Renal pelvis (tissue), 12 donors: Measurements from ENCODE around the gene PRELP. TPM values are rescaled to one million over a fixed set of nuclear protein-coding genes. Genes with fewer than 3 reads are reported as not detected.
"Not testable (repeated sequence)": the region's sequence is repeated elsewhere in the genome, so short reads cannot be mapped to it uniquely, and the experiment has no call there.

ENCODE experiments used
- DNase-seq: peaks from one replicate; pipeline ENCODE4 v3.0.0-alpha.2; 2013
- long read RNA-seq, 16 experiments: transcript quantifications; one replicate each; lab custom pipeline, GENCODE V29; 2026
- polyA plus RNA-seq, 3 donors: library from polyadenylated mRNA; unstranded; fragments of 120-200 nt; gene quantifications; one replicate each; pipeline ENCODE4 v1.2.1, GENCODE V29; 2013; ENCODE audit not compliant: insufficient read length in 3 of 3

The PRELP gene
- polyA plus RNA-seq, result 1 to 10 TPM; 2.8 to 3.9 (median 3.4) TPM
- long read RNA-seq, donor 1, full-length matches to known transcripts, result 3 of 3 reads
- long read RNA-seq, donor 1, partial matches to known transcripts, result 0 of 3 reads
- long read RNA-seq, donor 1, other reads (novel, unspliced or antisense), result 0 of 3 reads
- long read RNA-seq, donor 2, full-length matches to known transcripts, result 1 of 1 reads
- long read RNA-seq, donor 2, partial matches to known transcripts, result 0 of 1 reads
- long read RNA-seq, donor 2, other reads (novel, unspliced or antisense), result 0 of 1 reads
- long read RNA-seq, donor 3, full-length matches to known transcripts, result 4 of 4 reads
- long read RNA-seq, donor 3, partial matches to known transcripts, result 0 of 4 reads
- long read RNA-seq, donor 3, other reads (novel, unspliced or antisense), result 0 of 4 reads
- long read RNA-seq, donor 4, full-length matches to known transcripts, result 2 of 2 reads
- long read RNA-seq, donor 4, partial matches to known transcripts, result 0 of 2 reads
- long read RNA-seq, donor 4, other reads (novel, unspliced or antisense), result 0 of 2 reads
- long read RNA-seq, donor 5, full-length matches to known transcripts, result 1 of 1 reads
- long read RNA-seq, donor 5, partial matches to known transcripts, result 0 of 1 reads
- long read RNA-seq, donor 5, other reads (novel, unspliced or antisense), result 0 of 1 reads
- long read RNA-seq, donor 6, result 0 reads
- long read RNA-seq, donor 7, full-length matches to known transcripts, result 2 of 7 reads
- long read RNA-seq, donor 7, partial matches to known transcripts, result 5 of 7 reads
- long read RNA-seq, donor 7, other reads (novel, unspliced or antisense), result 0 of 7 reads
- long read RNA-seq, donor 8, full-length matches to known transcripts, result 25 of 78 reads
- long read RNA-seq, donor 8, partial matches to known transcripts, result 53 of 78 reads
- long read RNA-seq, donor 8, other reads (novel, unspliced or antisense), result 0 of 78 reads
- long read RNA-seq, donor 9, full-length matches to known transcripts, result 2 of 13 reads
- long read RNA-seq, donor 9, partial matches to known transcripts, result 11 of 13 reads
- long read RNA-seq, donor 9, other reads (novel, unspliced or antisense), result 0 of 13 reads
- long read RNA-seq, donor 10, full-length matches to known transcripts, result 1 of 1 reads
- long read RNA-seq, donor 10, partial matches to known transcripts, result 0 of 1 reads
- long read RNA-seq, donor 10, other reads (novel, unspliced or antisense), result 0 of 1 reads
- long read RNA-seq, donor 11, result 0 reads
- long read RNA-seq, donor 12, full-length matches to known transcripts, result 2 of 2 reads
- long read RNA-seq, donor 12, partial matches to known transcripts, result 0 of 2 reads
- long read RNA-seq, donor 12, other reads (novel, unspliced or antisense), result 0 of 2 reads
- long read RNA-seq, donor 13, full-length matches to known transcripts, result 1 of 7 reads
- long read RNA-seq, donor 13, partial matches to known transcripts, result 6 of 7 reads
- long read RNA-seq, donor 13, other reads (novel, unspliced or antisense), result 0 of 7 reads
- long read RNA-seq, donor 14, result 0 reads
- long read RNA-seq, donor 15, full-length matches to known transcripts, result 7 of 7 reads
- long read RNA-seq, donor 15, partial matches to known transcripts, result 0 of 7 reads
- long read RNA-seq, donor 15, other reads (novel, unspliced or antisense), result 0 of 7 reads
- long read RNA-seq, donor 16, full-length matches to known transcripts, result 2 of 2 reads
- long read RNA-seq, donor 16, partial matches to known transcripts, result 0 of 2 reads
- long read RNA-seq, donor 16, other reads (novel, unspliced or antisense), result 0 of 2 reads

DNA sequence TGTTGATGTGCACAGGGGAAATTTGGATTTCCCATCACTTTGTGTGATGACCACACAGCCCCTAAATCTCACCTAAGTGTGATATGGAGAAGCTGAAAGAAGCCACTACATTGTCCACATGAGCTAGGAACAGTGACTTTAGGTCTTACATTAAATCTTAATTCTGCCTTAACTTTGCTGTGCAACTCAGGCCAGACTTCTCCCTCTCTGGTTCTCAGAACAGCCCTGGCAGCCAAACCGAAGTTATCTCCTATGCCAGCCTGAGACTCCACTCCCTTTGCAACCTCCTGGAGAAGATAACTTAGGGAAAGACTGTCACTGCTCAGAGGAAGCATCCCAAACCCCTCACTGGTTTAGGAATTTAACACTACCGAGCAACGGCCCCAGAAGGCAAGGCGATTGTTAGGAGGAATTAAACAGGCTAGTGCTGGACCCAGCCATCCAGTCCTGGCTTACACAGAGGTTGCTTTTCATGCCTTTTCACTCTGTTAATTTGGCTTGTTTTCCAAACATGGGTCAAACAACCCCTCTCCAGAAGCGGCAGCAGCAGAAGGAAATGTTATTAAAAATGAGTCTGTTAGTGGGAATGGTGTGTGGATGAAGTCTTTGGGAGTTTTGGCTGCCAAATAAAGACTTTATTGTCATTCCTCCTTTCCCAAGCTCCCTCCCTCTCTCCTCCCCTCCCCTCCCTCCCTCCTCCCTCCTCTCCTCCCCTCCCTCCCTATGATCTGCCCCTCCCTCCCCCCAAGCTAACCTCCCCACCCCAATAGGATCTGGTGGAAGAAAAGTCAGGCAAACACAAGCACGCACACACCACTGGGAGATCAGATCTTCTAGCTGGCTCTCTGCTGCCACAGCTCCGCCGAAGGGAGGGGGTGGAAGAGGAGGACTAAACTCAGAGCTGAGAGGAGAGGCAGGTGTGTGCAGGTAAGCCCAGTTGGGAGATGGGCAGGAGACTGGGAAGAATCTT lies at the start of gene PRELP:
Gene PRELP, plus strand, starts transcription at position 795 of the 970 bp plus-strand sequence. CDS start 7,379 bp downstream, outside the sequence.
- no peak for DNase-seq

DNA sequence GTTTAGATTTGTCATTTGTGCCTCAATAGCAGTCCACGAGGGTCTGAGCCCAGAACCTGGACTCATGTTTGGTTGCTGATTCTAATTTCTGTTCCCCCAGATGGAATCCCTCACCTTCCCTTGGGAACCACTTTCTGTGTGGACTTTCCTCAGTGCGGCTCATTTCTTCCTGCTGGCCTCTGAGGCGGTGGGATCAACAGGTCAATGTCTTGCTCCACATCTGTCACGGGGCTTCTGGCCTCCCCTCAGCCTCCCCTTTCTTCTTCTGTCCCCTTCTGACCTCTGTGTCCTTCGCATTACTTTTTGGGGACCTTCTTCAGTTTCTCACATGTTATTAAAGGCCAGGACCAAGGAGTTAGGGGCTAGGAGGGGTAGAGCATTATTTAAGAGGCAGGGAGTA lies 49.2 kb upstream of the PRELP start:
- no peak for DNase-seq

DNA sequence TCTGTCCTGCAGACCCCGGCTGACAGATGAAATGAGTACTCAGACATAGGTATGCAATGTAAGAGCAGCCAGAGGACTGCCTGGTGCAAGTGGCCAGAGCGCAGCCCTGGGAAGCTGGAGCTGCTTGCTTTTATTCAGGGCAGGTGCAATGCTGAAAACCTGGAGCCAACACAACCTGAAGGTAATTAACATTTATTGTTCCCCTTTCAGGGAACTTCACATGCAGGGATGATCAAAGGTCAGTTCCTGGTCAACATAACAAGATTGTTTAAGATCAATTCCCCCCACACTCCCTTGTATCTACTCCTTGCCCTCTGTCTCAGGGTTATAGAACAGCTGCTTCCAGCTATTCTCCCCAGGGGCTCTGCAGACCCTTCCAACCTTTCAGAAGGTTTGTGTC lies 48.7 kb upstream of the PRELP start:
- no peak for DNase-seq

DNA sequence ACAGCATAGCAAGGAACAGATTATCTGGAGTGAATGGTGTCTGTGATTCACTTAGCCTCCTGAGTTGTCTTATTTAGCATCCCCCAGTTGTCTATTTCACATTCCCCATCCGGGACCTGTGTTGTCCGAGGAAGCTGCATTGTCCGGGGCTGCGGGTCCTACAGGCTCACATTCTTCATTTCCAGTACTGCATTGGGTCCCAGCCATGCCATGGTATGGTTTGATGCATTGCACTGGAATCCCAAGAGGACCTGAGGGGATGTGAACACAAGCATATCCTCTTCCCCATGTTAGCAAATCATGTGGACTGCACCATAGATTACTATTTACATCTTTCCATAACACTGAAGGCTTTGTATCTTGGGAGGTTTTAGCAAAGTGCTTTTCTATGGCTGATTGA lies 48.2 kb upstream of the PRELP start:
- no peak for DNase-seq

DNA sequence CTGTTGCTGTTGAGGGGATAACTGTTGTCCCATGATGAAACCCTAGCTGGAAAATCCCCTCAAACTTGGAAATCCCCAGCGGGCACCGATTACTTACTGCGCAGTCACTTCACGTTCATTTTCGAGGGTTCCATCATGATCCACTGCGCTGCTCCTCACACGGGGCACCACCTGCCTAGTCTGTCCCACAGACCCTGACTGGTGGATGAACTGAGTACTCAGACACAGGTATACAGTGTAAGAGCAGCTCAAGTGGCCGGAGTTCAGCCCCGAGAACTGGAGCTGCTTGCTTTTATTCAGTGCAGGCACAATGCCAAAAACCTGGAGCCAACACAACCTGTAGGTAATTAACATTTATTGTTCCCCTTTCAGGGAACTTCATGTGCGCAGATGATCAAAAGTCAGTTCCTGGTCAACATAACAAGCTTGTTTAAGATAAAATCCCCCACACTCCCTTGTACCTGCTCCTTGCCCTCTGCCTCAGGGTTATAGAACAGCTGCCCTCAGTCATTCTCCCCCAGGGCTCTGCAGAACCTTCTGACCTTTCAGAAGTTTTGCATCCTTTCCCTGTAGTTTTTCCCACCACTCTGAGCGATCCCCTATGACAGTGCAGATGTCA lies 46.5 kb upstream of the PRELP start:
- no peak for DNase-seq

DNA sequence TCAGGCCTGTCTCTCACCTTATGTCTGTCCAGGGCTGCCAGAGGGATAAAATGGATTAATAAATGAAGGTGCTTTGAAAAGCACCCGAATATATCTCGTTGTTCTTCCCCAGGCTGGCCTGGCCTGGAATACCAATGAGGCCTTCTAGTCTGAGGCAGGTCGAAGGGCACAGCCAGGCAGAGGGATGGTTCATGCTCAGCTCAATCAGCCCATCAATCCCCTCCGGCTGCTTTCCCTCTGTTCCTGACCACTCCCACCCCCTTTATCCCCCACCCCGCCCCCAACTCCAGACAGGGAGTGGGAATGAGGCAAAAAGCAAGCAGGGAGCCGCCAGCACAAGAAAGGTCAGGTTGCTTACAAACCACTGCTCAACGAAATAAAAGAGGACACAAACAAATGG lies 40.0 kb upstream of the PRELP start:
- no peak for DNase-seq

DNA sequence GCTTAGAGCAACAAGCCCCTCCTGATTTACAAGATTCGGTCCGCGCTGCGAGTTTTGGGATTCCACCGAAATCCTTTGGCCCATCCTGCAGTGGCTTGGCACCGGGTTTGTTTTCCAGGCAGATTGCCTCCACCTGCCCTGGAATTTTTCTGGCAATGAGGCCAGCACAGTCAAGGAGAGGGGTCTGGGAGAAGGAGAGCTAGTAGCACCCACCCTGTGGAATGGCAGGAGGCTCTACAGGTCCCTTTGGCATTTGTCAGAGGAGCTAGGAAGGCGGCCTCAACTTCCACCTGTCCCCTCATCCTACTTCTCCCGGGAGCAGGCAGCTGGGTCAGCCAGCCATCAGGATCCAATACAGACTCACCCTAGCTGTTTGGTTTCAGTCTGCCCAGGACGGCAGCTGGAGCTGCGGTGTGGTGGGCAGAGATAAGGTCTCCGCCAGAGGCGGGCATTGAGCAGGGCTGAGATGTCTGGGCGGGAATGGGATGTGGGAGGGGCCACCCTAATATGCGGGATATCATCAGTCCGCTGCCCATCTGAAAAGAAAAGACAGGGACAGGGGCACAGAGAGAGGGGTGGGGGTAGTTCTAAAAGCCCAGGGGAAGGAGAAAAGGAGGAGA lies 37.8 kb upstream of the PRELP start:
- no peak for DNase-seq

DNA sequence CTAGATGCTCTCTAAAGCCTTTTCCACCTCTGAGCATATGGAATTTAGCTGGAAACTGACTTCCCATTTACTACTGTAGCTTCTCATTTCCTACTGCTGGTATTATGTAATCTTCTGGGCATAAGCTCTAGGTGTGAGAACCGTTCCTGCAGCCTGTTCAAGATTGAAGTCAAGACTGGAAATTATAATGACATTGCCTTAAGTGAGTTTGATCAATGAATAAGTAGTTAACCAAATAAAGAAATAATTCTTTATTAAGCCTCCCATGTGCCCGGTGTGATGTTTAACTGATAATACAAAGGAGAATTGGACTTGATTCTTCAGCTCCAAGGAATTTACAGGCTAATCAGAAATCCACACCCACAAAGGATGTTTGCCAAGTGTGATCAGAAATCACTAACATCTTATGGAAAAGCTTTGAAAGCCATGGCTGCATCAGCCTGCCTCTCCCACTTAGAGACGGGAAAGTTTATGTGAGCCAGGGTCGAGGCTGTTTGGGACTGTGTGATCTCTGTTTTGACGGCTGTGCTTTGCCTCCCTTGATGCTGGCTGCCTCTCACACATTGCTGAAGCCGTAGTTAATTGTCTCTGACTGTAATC lies 36.4 kb upstream of the PRELP start:
- DNase-seq, result no peak

DNA sequence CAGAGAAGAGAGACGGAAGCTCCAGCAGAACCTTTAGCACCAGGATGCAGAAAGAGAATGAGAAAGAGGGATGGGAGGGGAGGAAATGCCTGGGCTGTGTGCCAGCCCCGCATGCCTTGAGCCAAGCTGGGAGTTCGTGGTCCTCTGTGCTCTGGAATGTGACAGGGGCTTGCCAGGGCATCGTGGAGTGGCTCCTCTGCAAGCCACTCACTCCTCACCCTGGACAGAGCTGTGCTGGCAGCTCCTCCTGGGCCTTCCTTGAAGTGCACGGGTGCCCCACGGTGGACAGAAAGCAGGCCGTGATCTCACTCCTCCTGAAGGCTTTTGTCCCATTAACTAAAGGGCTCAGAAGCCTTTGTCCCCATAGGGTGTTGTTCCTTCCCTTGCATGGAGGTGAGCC lies 34.8 kb upstream of the PRELP start:
- DNase-seq, result no peak

DNA sequence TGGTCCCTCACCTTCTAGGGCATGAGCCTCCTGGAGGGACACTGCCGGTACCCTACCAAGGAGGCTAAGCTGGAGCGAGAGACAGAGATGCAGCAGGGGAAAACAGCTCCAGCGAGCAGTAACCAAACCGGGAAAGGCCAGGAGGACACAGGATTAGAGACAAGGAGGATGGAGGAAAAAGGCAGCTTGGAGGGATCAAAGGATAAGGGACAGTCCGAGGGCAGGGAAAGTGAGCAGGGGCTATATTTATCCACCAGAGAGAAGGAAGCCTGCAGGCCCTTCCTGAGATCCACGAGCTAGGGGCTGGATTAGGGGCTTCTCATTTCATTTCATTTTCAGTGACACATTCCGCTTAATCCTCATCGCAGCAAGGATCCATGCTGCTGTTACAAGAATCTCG lies 33.8 kb upstream of the PRELP start:
- no peak for DNase-seq

DNA sequence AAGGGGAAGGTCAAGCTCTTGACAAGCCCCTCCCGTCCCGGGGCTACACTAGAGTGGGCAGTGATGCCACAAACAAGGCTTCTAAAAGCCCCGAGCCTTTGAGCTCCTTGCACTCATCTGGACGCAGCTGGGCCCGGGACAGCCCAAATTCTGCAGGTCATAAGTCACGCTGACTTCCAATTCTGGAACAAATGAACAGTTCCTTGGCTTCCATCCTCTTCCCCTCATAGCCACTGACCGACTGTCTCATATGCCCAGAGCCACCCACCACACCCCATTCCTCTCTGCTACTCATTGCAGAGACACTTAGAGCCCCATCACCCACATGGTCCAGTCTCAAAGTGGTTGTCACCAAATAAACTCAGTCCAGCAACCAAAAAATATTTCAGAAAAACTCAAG lies 32.8 kb upstream of the PRELP start:
- no peak for DNase-seq

DNA sequence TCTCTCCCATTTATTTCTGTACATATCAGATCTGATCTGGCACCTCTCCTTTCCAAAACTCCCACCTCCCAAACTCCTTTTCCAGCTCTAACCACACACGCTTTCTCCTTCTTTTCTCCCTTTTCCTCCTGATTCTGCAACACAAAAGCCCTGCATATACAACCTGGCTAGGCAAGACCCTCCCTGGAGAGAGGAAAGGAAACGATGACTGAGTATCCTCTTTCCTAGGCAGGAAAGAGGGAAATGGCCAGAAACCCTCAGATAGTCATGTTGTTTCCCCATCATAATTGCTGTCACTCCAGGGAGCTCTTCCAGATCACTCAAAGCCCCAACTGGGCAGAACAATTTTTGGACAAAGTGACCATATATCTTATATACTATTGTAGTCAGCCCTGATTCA lies 32.3 kb upstream of the PRELP start:
- no peak for DNase-seq

DNA sequence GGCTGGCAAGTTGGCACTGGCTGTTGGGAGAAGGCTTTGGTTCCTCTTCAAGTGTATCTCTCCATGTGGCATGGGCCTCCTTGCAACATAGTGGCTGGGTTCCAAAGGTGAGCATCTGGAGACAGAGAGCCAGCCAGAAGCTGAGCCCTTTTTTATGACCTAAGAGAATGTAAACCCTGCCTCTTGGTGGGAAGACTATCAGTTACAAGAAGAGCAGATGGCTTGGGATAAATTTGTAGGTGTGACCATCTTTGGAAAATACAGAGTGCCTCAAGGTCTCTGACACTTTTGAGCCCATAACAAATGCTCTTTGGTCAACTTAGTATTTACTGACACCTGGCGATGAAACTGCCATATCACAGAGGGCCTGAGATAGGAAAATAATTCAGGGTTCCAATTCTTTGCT lies 31.4 kb upstream of the PRELP start:
- no peak for DNase-seq

DNA sequence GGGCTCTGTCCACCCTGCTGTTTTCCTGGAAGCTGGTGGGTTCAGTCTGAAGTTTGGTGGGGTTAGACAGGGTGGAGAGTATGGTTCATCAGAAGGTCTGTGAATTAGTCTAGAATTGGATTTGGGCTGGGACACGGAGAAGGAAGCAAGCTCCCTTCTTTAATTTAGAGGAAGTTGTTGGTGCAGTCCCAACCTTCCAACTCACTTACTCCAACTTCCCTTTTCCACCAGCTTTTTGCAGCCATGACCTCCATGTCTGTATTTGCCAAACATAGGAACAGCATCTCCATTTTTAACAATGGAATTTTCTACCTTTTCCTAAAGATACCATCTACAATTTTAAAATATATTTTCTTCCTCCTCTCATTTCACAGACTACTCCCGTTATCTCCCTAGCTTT lies 28.5 kb upstream of the PRELP start:
- no peak for DNase-seq

DNA sequence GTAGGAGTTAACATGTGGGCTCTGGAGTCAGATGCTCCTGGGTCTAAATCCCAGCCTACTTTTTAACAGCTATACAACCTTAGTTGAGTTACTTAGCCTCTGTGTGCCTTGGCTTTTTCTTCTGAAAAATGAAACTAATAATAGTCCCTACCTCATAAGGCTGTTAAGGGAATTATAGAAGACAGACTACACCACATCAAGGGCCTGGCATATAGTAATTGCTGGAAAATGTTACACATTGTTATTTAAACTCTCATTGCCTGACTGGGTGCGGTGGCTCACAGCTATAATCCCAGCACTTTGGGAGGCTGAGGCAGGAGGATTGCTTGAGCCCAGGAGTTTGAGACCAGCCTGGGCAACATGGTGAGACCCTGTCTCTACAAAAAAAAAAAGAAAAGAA lies 28.0 kb upstream of the PRELP start:
- DNase-seq, result not testable (repeated sequence)

DNA sequence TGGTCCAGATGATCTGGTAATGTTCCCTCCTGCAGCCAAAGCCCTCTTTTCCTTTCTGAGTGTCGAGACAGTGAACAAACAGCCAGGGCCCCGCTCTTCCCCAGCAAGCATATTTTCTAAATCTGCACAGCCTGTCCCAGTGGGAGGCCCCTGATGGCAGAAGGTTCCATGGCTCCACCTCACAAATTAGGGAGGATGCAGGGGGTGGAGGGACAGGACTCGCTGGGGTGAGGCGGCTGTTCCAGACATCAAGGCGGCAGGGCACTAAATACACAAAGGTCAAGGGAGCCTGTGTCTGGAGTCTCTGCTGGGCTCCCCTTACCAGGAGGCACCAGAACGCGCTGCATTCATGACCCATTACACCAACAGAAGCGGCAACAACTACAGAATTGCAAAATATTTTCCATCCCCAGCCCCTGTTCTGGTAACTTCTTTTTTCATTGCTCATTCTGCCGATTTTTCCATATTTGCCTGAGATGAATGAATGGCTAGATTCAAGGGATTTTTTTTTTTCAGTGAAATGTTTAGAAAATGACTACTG lies 27.0 kb upstream of the PRELP start:
- no peak for DNase-seq

DNA sequence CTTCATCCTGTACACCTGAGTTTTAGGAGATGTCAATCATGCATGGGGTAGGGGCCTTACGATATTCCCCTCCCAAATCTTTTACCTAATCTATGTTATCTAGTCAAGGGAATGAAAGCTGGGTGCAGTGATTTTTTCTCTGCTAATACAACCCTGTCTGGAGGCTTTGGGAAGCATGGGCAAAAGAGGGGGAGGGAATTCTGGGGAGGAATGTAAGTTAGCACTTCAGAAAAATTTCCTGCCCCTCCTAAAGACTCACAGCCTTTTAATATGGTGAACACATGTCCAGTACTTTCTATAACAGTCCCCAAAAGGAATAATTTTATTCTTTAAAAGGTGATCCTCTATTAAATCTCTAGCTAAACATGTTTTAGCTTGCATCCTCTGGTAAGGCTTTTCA lies 25.6 kb upstream of the PRELP start:
- DNase-seq, result no peak

DNA sequence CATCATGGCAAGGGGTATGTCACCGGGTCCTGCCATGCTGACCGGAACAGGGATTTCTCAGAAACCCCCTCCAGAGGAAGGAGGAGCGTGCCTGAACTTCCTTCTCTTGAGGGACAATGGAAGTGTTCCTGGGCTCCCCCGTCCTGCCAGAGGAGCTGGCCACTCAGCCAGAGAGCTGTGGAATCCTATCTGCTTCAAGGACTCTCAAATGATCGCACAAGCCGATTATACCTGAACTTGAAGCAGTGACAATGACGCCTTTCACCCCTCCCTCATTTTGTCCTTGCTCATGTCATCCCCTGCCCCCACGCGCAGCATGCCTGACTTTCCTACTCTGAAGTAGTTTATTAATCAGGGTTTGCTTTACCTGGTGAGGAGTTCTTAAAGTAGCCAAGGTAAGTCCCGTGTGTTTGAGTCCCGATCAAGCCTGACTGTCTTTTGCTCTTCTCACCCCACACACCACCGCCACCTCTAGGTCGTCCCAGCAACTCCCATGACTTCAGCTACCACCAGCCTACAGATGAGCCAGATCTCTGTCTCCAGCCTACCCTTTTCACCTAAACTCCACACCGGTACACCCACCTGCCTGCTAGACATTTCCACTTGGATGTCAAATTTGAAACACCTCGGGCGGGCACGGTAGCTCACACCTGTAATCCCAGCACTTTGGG lies 25.0 kb upstream of the PRELP start:
- DNase-seq, result no peak
